HCT116 (cell line): ENCODE measurements around the gene KBTBD8. TPM values are rescaled to one million over a fixed set of nuclear protein-coding genes. Genes with fewer than 3 reads are reported as not detected.

Experiments used
- ATAC-seq: fragments of 200-7000 bp; cut with Tn5 transposase; 2 replicates; pipeline ENCODE4 v1.9.1; 2020; ENCODE audit warnings: mild to moderate bottlenecking, moderate library complexity
- BruUV-seq: library from RNA; stranded (reverse); fragments of 400-500 nt; replicated peaks from 2 replicates; lab custom pipeline; 2021; lab: Mats Ljungman, UMichigan
- CTCF ChIA-PET: fragments of 300-600 bp; sonication (Branson Sonifier 250); formaldehyde crosslinking; loops from one replicate; lab custom pipeline; 2021; ENCODE audit warnings: antibody characterized with exemption; lab: Charles Lee
- POLR2A ChIA-PET: fragments of 300-600, 350-600 bp; sonication (Branson Sonifier 250); formaldehyde crosslinking; loops from one replicate; lab custom pipeline; 2021; ENCODE audit warnings: antibody characterized with exemption; lab: Charles Lee
- RAD21 ChIA-PET, 2 experiments: fragments of 300-600 bp; sonication (Branson Sonifier 250); formaldehyde crosslinking; loops; one replicate each; lab custom pipeline; 2023; ENCODE audit warnings: low total read pairs in 2 of 2; ENCODE audit not compliant: uncharacterized antibody in 2 of 2, unreplicated experiment in 2 of 2, low non-redundant PET in 1 of 2; lab: Charles Lee
- DNase-seq: peaks from one replicate; pipeline ENCODE4 v3.0.0-alpha.2; 2010; ENCODE audit warnings: low read depth, low spot score
- H2AFZ ChIP-seq: fragments of 200-600 bp; shearing (Covaris generic), sonication (generic); 2 replicates; pipeline ENCODE4 v1.6.1; 2017; ENCODE audit warnings: low read depth, mixed run types, mixed read lengths, antibody characterized with exemption, low read length; ENCODE audit not compliant: poor library complexity, severe bottlenecking
- H3K27ac ChIP-seq: 2 replicates; pipeline ENCODE4 v1.5.1; 2012; ENCODE audit warnings: low read depth, low read length
- H3K27me3 ChIP-seq: fragments of 200-600 bp; sonication (generic); 2 replicates; pipeline ENCODE4 v1.6.1; 2016; ENCODE audit warnings: mixed run types, low read length, mixed read lengths; ENCODE audit not compliant: insufficient read depth
- H3K36me3 ChIP-seq, 2 experiments: fragments of 200-500 bp in 1 of 2; fragments of 200-600 bp in 1 of 2; sonication (Bioruptor generic) in 1 of 2; sonication (generic) in 1 of 2; 2 replicates each; pipeline versions ENCODE4 v1.5.1 to v1.6.1; 2014 to 2016; ENCODE audit warnings: low read length in 2 of 2, inconsistent platforms in 1 of 2, mixed read lengths in 1 of 2, mixed run types in 1 of 2; ENCODE audit not compliant: insufficient read depth in 2 of 2, control insufficient read depth in 1 of 2
- H3K4me1 ChIP-seq, 2 experiments: fragments of 200-600 bp in 1 of 2; sonication (generic) in 1 of 2; 2 replicates each; pipeline versions ENCODE4 v1.5.1 to v1.6.1; 2012 to 2017; ENCODE audit warnings: low read length in 2 of 2, inconsistent platforms in 1 of 2, mild to moderate bottlenecking in 1 of 2, mixed read lengths in 1 of 2, mixed run types in 1 of 2, moderate library complexity in 1 of 2; ENCODE audit not compliant: insufficient read depth in 2 of 2, control insufficient read depth in 1 of 2
- H3K4me2 ChIP-seq: fragments of 200-600 bp; sonication (generic); 2 replicates; pipeline ENCODE4 v1.6.1; 2017; ENCODE audit warnings: mixed run types, low read length, mixed read lengths
- H3K4me3 ChIP-seq, 2 experiments: fragments of 200-600 bp in 1 of 2; sonication (generic) in 1 of 2; replicated peaks in 1 of 2; 2 replicates each; pipeline ENCODE4 v1.5.1; 2011 to 2016; ENCODE audit warnings: low read length in 2 of 2, control low read depth in 1 of 2, low read depth in 1 of 2, mild to moderate bottlenecking in 1 of 2, mixed read lengths in 1 of 2, mixed run types in 1 of 2
- H3K79me2 ChIP-seq: fragments of 200-600 bp; sonication (generic); 2 replicates; pipeline ENCODE4 v1.6.1; 2017; ENCODE audit warnings: mild to moderate bottlenecking, mixed run types, low read length, moderate library complexity, mixed read lengths; ENCODE audit not compliant: insufficient read depth
- H3K9ac ChIP-seq: fragments of 200-600 bp; sonication (generic); 2 replicates; pipeline ENCODE4 v1.6.1; 2016; ENCODE audit warnings: low read length, mixed read lengths
- H3K9me2 ChIP-seq: fragments of 200-600 bp; sonication (generic), shearing (Covaris generic); 2 replicates; pipeline ENCODE4 v1.6.1; 2017; ENCODE audit warnings: mixed run types, mild to moderate bottlenecking, moderate library complexity; ENCODE audit not compliant: insufficient read depth
- H3K9me3 ChIP-seq, 2 experiments: fragments of 200-500 bp in 1 of 2; fragments of 200-600 bp in 1 of 2; sonication (Bioruptor generic) in 1 of 2; sonication (generic) in 1 of 2; 2 replicates each; pipeline ENCODE4 v1.6.1; 2014 to 2017; ENCODE audit warnings: low read length in 2 of 2, mixed read lengths in 2 of 2, inconsistent platforms in 1 of 2, low read depth in 1 of 2, mild to moderate bottlenecking in 1 of 2, mixed run types in 1 of 2, moderate library complexity in 1 of 2; ENCODE audit not compliant: control insufficient read depth in 1 of 2, insufficient read depth in 1 of 2
- H4K20me1 ChIP-seq: fragments of 200-600 bp; sonication (generic), shearing (Covaris generic); 2 replicates; pipeline ENCODE4 v1.6.1; 2017; ENCODE audit warnings: mixed run types, mild to moderate bottlenecking, moderate library complexity; ENCODE audit not compliant: insufficient read depth
- ATF3 ChIP-seq: IDR thresholded peaks from 2 replicates; pipeline ENCODE4 v1.6.1; 2012
- CBX3 ChIP-seq: IDR thresholded peaks from 2 replicates; pipeline ENCODE4 v1.6.1; 2012; ENCODE audit warnings: low read depth
- CTCF ChIP-seq, 3 experiments: fragments of 200-600 bp in 1 of 3; sonication (generic) in 1 of 3; IDR thresholded peaks in 2 of 3; conservative IDR thresholded peaks in 1 of 3; 2 replicates each; pipeline ENCODE4 v1.5.1; 2012 to 2017; ENCODE audit warnings: low read depth in 2 of 3, low read length in 2 of 3, antibody characterized with exemption in 1 of 3, borderline replicate concordance in 1 of 3, control low read depth in 1 of 3, mild to moderate bottlenecking in 1 of 3, mixed read lengths in 1 of 3, mixed run types in 1 of 3, moderate library complexity in 1 of 3; ENCODE audit not compliant: insufficient read depth in 1 of 3
- ELF1 ChIP-seq: IDR thresholded peaks from 2 replicates; pipeline ENCODE4 v1.6.1; 2012; ENCODE audit warnings: low read depth, borderline replicate concordance
- EZH2 ChIP-seq: fragments of 200-600 bp; sonication (generic); IDR thresholded peaks from 2 replicates; pipeline ENCODE4 v1.6.1; 2017; ENCODE audit warnings: antibody characterized with exemption, mixed run types
- MAX ChIP-seq: IDR thresholded peaks from 2 replicates; pipeline ENCODE4 v1.6.1; 2012
- POLR2A ChIP-seq: IDR thresholded peaks from 2 replicates; pipeline ENCODE4 v1.7.0; 2011; ENCODE audit warnings: borderline replicate concordance; ENCODE audit not compliant: insufficient read depth, insufficient read length; ENCODE audit errors: extremely low read depth
- POLR2AphosphoS5 ChIP-seq: IDR thresholded peaks from 2 replicates; pipeline ENCODE4 v1.6.1; 2011; ENCODE audit warnings: mild to moderate bottlenecking, low read depth, low read length, moderate library complexity
- RAD21 ChIP-seq: IDR thresholded peaks from 2 replicates; pipeline ENCODE4 v1.6.1; 2012; ENCODE audit warnings: low read depth, mild to moderate bottlenecking
- REST ChIP-seq: IDR thresholded peaks from 2 replicates; pipeline ENCODE4 v1.6.1; 2012; ENCODE audit warnings: low read depth
- SIN3A ChIP-seq: IDR thresholded peaks from 2 replicates; pipeline ENCODE4 v1.6.1; 2012; ENCODE audit warnings: low read depth
- TCF7L2 ChIP-seq: IDR thresholded peaks from 2 replicates; pipeline ENCODE4 v1.7.0; 2011; ENCODE audit warnings: borderline replicate concordance, inconsistent platforms; ENCODE audit not compliant: insufficient read depth, insufficient read length; ENCODE audit errors: extremely low read depth
- YY1 ChIP-seq: IDR thresholded peaks from 2 replicates; pipeline ENCODE4 v1.6.1; 2011; ENCODE audit warnings: low read length, low read depth, moderate library complexity, mild to moderate bottlenecking; ENCODE audit not compliant: insufficient replicate concordance; ENCODE audit errors: extremely low read depth
- ZFX ChIP-seq: fragments of 450-650 bp; IDR thresholded peaks from 2 replicates; pipeline ENCODE4 v1.6.1; 2017
- ZNF274 ChIP-seq: fragments of 200-500 bp; sonication (Bioruptor generic); IDR thresholded peaks from 2 replicates; pipeline ENCODE4 v1.6.1; 2014; ENCODE audit warnings: mild to moderate bottlenecking, low read depth, low read length, inconsistent platforms
- intact Hi-C: fragments of 100-400 bp; cut with micrococcal nuclease; formaldehyde crosslinking; loops from 2 replicates; pipeline ENCODE4 v1.10.0; 2022
- total RNA-seq: library from RNA; stranded (reverse); gene quantifications from one replicate; pipeline ENCODE4 v1.2.1, GENCODE V29; 2021; ENCODE audit not compliant: unreplicated experiment

KBTBD8 gene
- total RNA-seq, 1 experiment from 2014 or later: 1.4 TPM

- no peak overlapping the region for H3K9ac ChIP-seq
- ChIA-PET POLR2A (no interaction called here), CTCF (no interaction called here)
- no peaks in the 10 kb centered on the region for H3K9me2 ChIP-seq
- no peaks in the 10 kb centered on the region for H3K4me1 ChIP-seq
- peaks cover 9% of the 10 kb centered on the region; the same call in 1 of the 2 replicates for H3K27me3 ChIP-seq
- H2AFZ ChIP-seq: no peak overlapping the region
- intact Hi-C loops: no loop called here
- no peak for DNase-seq
- no TSS peak for BruUV-seq
- H3K27ac ChIP-seq: no peak overlapping the region
- H3K36me3 ChIP-seq: no peaks in the 10 kb centered on the region
- ATAC-seq: no peak
- no peaks in the 10 kb centered on the region for H3K9me3 ChIP-seq
- no peak for TF ChIP-seq ZFX
- no peak for TF ChIP-seq POLR2A
- TF ChIP-seq YY1: no peak
- no peak for TF ChIP-seq ZNF274
- no peak for TF ChIP-seq TCF7L2
- TF ChIP-seq ATF3: no peak
- no peak for TF ChIP-seq EZH2
- no peak for TF ChIP-seq CTCF (IDR thresholded peaks at IDR 0.05 in 2 of 3, conservative IDR thresholded peaks at IDR 0.05 in 1 of 3; ENCODE audit: borderline replicate concordance in 1 of 3, insufficient read depth in 1 of 3, low read depth in 2 of 3, low read length in 2 of 3)
- no peak for TF ChIP-seq POLR2AphosphoS5
- TF ChIP-seq REST: no peak
- no peak for TF ChIP-seq SIN3A
- TF ChIP-seq CBX3: no peak
- no peak for TF ChIP-seq ELF1
- TF ChIP-seq RAD21: no peak
- no peak for TF ChIP-seq MAX
- TF ChIP-seq, all 23 proteins: peak for 0
- Histone ChIP-seq H3K4me2 (no peak overlapping the region), H3K79me2 (no peaks in the 10 kb centered on the region), H3K4me3 (no peak overlapping the region), H4K20me1 (no peaks in the 10 kb centered on the region)
- RAD21 ChIA-PET: no interaction called here
Measured at GRCh38 chr3:67028001-67028784, 30.1 kb downstream of the KBTBD8 start.
